Fibroblast of peridontal ligament (primary cell): Measurements from ENCODE around the gene REEP6.
A peak's percentile ranks its signal among the peaks of the same experiment; 100 is the strongest.
"Not testable (repeated sequence)": the region's sequence is repeated elsewhere in the genome, so short reads cannot be mapped to it uniquely, and the experiment has no call there.

ENCODE experiments used
- DNase-seq: peaks from one replicate; pipeline ENCODE4 v3.0.0-alpha.2; 2010; ENCODE audit errors: extremely low read depth

The REEP6 gene

GRCh38 chr19:1507763-1508506 lies 17.0 kb downstream of the REEP6 start:
- DNase-seq: peak; percentile 95

- DNase-seq: no peak
Observed at GRCh38 chr19:1508507-1508856, 17.5 kb downstream of the REEP6 start.

- DNase-seq: no peak
Observed at GRCh38 chr19:1509602-1510441, 18.8 kb downstream of the REEP6 start.

DNA sequence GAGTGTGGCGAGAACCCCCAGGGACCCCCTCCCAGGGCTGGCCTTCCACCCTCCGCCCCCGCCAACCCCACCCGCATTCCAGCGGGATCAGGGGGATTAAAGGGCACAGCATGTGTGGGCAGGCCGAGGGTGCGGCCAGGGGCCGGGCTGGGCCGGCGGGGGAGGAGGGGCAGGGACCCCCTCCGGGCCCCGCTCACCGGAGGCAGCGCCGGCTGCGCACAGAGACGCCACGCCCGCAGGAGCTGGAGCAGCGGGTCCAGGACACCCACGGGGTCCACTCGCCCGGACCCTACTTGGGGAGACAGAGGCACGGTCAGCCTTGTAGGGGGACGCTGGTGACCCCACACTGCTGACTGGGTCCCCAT lies 19.4 kb downstream of the REEP6 start:
- DNase-seq: no peak

- DNase-seq: no peak
Observed at GRCh38 chr19:1510807-1511206, 19.8 kb downstream of the REEP6 start.

DNA sequence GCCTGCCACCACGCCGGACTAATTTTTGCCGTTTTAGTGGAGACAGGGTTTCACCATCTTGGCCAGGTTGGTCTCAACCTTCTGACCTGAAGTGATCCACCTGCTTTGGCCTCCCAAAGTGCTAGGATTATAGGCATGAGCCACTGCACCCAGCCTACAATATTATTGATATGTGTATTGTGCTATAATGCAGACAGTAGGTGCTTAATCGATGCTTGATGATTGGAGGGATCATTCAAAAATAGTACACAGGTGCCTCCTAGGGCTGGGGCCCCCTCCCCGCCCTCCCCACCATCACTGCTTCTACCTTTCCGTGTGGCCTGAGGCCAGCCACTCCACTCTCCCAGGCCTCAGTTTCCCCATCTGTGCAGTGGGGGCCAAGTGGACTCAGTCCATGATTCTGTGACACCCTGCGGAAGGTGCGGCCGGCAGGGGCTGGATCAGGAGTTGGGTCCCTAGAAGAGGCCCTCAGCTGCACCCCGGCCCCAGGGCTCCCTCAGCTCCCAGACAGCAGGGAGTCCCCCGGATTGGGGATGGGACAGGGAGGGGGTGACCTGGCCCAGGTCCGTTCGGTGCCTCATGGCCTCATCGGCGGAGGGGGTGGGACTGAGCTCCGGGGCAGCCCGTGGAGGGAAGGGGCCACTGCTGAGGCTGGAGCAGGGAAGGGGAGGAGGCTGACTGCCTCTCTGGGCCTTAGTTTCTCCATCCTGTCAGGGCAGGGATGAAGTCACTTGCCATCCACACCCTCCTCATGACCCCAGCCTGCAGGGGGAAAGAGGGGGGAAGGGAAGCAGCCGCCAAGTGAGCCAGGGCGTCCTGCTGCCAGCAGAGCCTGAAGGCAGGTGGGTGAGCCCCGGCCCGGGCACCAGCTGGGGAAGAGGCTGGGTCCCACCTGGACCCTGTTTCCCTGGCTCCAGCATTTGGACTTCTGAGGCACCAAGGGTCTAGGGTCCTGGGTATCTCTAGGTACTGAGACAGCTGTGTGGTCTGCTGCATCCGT lies 20.6 kb downstream of the REEP6 start:
- no peak for DNase-seq

DNA sequence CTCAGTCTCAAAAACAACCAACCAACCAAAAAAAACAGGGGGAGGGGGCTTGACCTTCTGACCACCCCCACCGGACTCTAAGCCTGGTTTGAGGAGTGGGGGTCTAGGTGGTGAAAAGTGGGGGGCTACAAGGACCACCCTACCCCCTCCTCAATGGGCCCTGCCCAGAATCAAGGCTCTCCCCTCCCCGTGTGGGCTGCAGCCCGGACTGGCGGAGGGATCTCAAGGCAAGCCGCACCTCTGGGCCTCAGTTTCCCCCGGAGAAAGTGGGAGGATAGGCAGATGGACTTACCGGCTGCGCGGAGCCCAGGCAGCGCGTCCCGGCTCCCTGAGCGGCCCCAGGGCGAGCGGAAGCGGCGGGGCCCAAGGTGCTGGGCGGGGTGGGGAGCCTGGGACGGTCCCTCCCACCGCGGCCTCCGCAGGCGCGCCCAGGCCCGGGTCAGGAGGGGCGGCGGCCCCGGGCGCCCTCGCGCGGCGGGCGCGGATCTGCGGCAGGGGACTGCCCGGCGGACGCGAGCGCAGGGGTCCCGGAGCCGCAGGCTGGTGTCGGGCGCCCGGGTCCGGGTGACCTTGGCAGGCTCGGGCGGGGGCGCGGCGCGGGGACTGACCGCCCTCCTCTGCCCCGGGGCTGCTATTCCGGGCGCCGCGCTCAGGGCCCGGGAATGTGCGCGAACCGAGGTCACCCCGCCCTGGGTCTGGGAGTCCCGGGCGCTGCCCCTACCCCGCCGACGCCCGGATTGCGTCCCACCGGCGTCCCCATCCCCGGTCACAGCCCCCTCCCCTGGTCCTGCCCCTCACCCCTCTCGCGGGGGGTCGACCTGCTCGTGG lies 21.9 kb downstream of the REEP6 start, which contains the start of gene ADAMTSL5:
Gene ADAMTSL5 (minus strand): TSS at position 349 of the 828 bp plus-strand sequence. CDS start 2,076 bp downstream, outside the sequence.
- DNase-seq: peak; percentile 26

DNA sequence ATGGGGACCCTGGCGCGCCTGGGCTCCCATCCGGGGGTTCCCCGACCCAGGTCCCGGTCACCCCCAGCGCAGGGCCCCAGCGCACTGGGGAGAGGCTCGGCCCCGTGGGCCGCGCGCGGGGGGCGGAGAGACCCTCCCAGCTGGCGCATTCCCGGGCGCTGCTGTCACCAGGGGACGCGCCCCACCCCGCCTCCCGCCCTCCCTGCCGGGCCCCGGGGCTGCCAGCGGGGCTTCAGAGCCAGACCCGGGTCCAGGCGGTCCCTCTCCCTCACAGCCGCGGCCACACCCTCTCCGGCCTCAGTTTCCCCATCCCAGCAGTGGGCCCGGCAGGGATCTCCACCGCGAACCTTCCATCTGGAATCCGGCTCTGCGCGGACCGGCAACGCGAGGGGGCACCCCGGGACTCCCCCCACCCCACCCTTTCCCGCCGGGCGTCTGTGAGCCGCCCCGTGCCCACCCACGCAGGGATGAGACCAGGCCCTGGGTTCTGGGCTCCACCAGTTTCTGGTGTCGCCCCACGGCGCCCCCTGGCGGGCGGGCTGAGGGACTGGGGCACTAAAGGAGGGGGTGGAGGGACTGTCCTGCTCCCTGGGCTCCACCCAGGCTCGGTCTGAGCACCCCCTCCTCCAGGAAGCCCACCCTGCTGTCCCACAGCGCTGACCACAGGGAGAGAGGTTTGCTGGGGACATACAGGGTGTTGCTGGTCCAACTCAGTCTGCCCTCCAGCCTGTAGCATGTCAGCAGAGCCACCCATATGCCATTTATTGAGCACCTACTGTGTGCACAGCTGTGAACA lies 22.7 kb downstream of the REEP6 start:
- peak; percentile 43 for DNase-seq

DNA sequence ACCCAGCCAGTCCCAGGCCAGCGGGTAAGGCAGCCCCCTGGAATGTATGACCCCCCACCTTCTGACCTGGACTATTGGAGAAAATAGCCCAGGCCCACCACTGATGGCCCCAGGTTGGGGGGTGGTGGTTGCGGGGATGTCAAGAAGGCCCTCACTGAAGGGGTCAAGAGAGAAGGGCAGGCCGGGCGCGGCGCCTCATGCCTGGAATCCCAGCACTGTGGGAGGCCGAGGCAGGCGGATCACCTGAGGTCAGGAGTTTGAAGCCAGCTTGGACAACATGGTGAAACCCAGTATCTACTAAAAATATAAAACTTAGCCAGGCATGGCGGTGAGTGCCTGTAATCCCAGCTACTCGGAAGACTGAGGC lies 23.3 kb downstream of the REEP6 start:
- no peak for DNase-seq

GRCh38 chr19:1514986-1515721 lies 24.2 kb downstream of the REEP6 start:
- DNase-seq: no peak

DNA sequence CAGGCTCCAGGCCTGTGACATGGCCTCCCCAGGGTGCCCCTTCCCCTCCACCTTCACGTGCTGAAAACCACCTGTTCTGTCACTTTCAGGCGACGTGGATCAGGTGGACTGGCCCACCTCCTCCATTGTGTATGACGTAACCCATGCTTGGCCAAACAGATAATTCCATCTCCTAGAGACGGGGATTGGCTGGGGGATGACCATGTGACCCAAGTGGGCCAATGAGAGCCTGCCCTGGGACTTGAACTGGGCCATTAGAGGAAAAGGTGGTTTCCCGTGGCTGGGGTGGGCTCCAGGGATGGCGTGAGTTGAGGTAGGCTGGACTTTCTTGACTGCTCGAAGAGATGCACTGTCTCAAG lies 25.4 kb downstream of the REEP6 start:
- no peak for DNase-seq

DNA sequence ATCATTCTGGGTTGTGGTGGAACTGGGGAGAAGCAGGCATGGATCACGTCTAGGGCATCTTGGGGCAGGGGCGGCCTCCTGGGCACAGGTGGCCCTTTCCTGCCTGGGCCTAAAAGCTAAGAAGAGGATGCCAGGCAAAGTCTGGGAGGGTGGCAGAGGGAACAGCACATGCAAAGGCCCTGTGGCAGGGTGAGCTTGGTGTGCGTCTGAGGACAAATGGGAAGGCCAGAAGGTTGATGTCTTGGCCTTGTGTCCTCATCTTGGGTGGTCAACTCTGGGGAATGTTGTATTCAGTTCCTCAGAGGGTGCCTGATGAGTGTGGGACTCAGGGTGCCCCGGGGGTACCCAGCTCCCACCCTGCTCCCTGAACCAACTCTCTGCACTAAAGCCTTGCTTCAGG lies 27.5 kb downstream of the REEP6 start:
- no peak for DNase-seq

GRCh38 chr19:1519802-1520201 lies 28.8 kb downstream of the REEP6 start:
- not testable (repeated sequence) for DNase-seq

- no peak for DNase-seq
Observed at GRCh38 chr19:1520203-1520780, 29.3 kb downstream of the REEP6 start.

DNA sequence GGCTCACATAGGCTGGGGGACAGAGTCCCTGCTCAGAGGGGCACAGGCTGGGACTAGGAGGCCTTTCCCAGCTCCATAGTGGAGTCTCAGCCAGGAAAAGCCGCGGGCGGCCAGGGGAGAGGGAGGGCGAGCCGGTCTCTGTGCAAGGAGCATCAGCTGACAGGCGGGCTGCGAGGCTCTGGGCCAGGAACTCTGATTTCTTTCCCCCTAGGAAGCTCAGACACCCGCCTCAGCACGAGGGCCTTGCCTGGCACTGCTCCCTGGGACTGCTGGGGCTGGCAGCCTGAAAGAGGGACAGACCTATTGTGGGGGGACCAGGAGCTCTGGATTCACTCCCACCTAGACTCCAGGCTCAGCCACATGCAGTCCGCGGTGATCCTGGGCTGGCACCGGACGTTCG lies 30.7 kb downstream of the REEP6 start:
- DNase-seq: no peak

DNA sequence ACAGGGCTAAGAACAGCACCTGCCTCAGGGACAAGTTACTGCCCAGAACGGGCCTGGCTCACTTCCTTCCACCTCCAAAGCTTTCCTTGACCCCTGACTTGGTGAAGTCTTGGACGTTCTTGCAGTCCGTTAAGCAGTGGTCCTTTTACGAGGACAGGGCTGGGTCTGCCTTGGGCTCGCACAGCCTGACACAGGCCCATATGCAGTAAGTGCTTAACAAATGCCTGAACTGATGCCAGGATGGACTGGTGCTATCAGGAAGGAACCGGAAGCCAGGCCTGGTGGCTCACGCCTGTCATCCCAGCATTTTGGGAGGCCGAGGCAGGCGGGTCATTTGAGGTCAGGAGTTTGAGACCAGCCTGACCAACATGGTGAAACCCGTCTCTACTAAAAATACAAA lies 31.1 kb downstream of the REEP6 start:
- no peak for DNase-seq

GRCh38 chr19:1522838-1523237 lies 31.9 kb downstream of the REEP6 start:
- DNase-seq: no peak

GRCh38 chr19:1523412-1524286 lies 32.7 kb downstream of the REEP6 start, which contains the start of gene PLK5:
PLK5 (plus strand) TSS chr19:1524077; CDS start chr19:1526997, 2,920 bp downstream.
- no peak for DNase-seq
